Liver (tissue), 9 donors: Measurements from ENCODE around the gene BTN2A1. TPM values are rescaled to one million over a fixed set of nuclear protein-coding genes. Genes with fewer than 3 reads are reported as not detected.

Source experiments
- DNase-seq: peaks from one replicate; pipeline ENCODE4 v3.0.0-alpha.2; 2017; ENCODE audit warnings: low spot score
- H3K27ac ChIP-seq, 2 donors: one replicate each; pipeline ENCODE4 v1.7.0; 2013; ENCODE audit warnings: inconsistent platforms in 2 of 2, low read length in 2 of 2, control low read depth in 1 of 2, low read depth in 1 of 2, mild to moderate bottlenecking in 1 of 2
- H3K27me3 ChIP-seq, 4 donors: one replicate each; pipeline versions ENCODE4 v1.6.1 to v1.7.0; 2013; ENCODE audit warnings: low read length in 3 of 4, inconsistent platforms in 1 of 4, mild to moderate bottlenecking in 1 of 4, moderate library complexity in 1 of 4; ENCODE audit not compliant: control insufficient read depth in 4 of 4, insufficient read depth in 4 of 4
- H3K36me3 ChIP-seq, 4 donors: one replicate each; pipeline versions ENCODE4 v1.6.1 to v1.7.0; 2013; ENCODE audit warnings: low read length in 3 of 4, mild to moderate bottlenecking in 3 of 4, low read depth in 1 of 4, moderate library complexity in 1 of 4; ENCODE audit not compliant: control insufficient read depth in 4 of 4, insufficient read depth in 3 of 4
- H3K4me1 ChIP-seq, 4 donors: one replicate each; pipeline versions ENCODE4 v1.6.1 to v1.7.0; 2013; ENCODE audit warnings: low read length in 3 of 4, mild to moderate bottlenecking in 3 of 4, moderate library complexity in 1 of 4; ENCODE audit not compliant: control insufficient read depth in 4 of 4, insufficient read depth in 4 of 4
- H3K4me3 ChIP-seq, 3 donors: one replicate each; pipeline versions ENCODE4 v1.6.1 to v1.7.0; 2013; ENCODE audit warnings: low read length in 3 of 3, control low read depth in 1 of 3, low read depth in 1 of 3, mild to moderate bottlenecking in 1 of 3
- H3K9ac ChIP-seq, 2 donors: one replicate each; pipeline ENCODE4 v1.7.0; 2013; ENCODE audit warnings: low read length in 2 of 2, mild to moderate bottlenecking in 2 of 2, moderate library complexity in 2 of 2, control low read depth in 1 of 2, low read depth in 1 of 2
- H3K9me3 ChIP-seq, 4 donors: one replicate each; pipeline versions ENCODE4 v1.6.1 to v1.7.0; 2013; ENCODE audit warnings: low read length in 3 of 4; ENCODE audit not compliant: control insufficient read depth in 4 of 4
- EGR1 ChIP-seq, 2 donors: IDR thresholded peaks; 2 replicates each; pipeline ENCODE4 v1.6.1; 2016 to 2018; ENCODE audit warnings: antibody characterized with exemption in 2 of 2, low read depth in 2 of 2
- FOXA1 ChIP-seq: IDR thresholded peaks from 2 replicates; pipeline ENCODE4 v1.6.1; 2016; ENCODE audit warnings: antibody characterized with exemption
- FOXA2 ChIP-seq: IDR thresholded peaks from 2 replicates; pipeline ENCODE4 v1.6.1; 2016; ENCODE audit warnings: antibody characterized with exemption
- GABPA ChIP-seq, 2 donors: IDR thresholded peaks in 1 of 2; conservative IDR thresholded peaks in 1 of 2; 2 replicates each; pipeline ENCODE4 v1.6.1; 2016; ENCODE audit warnings: antibody characterized with exemption in 2 of 2, mild to moderate bottlenecking in 1 of 2, moderate library complexity in 1 of 2
- HNF4A ChIP-seq, 2 donors: conservative IDR thresholded peaks; 2 replicates each; pipeline ENCODE4 v1.6.1; 2016; ENCODE audit warnings: antibody characterized with exemption in 2 of 2, mild to moderate bottlenecking in 2 of 2
- HNF4G ChIP-seq: IDR thresholded peaks from 2 replicates; pipeline ENCODE4 v1.6.1; 2016; ENCODE audit warnings: antibody characterized with exemption
- JUND ChIP-seq, 2 donors: IDR thresholded peaks; 2 replicates each; pipeline ENCODE4 v1.6.1; 2016; ENCODE audit warnings: antibody characterized with exemption in 2 of 2
- NR2F2 ChIP-seq: IDR thresholded peaks from 2 replicates; pipeline ENCODE4 v1.6.1; 2016; ENCODE audit warnings: antibody characterized with exemption
- RAD21 ChIP-seq, 2 donors: IDR thresholded peaks; 2 replicates each; pipeline ENCODE4 v1.6.1; 2016; ENCODE audit warnings: antibody characterized with exemption in 2 of 2, mild to moderate bottlenecking in 2 of 2
- RXRA ChIP-seq, 2 donors: IDR thresholded peaks; 2 replicates each; pipeline ENCODE4 v1.6.1; 2017 to 2018; ENCODE audit warnings: antibody characterized with exemption in 2 of 2, mild to moderate bottlenecking in 1 of 2
- SP1 ChIP-seq: IDR thresholded peaks from 2 replicates; pipeline ENCODE4 v1.6.1; 2018; ENCODE audit warnings: antibody characterized with exemption, mild to moderate bottlenecking
- TAF1 ChIP-seq: conservative IDR thresholded peaks from 2 replicates; pipeline ENCODE4 v1.6.1; 2016; ENCODE audit warnings: antibody characterized with exemption, mild to moderate bottlenecking
- YY1 ChIP-seq: IDR thresholded peaks from 2 replicates; pipeline ENCODE4 v1.6.1; 2016; ENCODE audit warnings: antibody characterized with exemption, mild to moderate bottlenecking
- whole genome bisulfite sequencing: extraction: QIAGEN DNeasy Blood & Tissue Kit; methylation state at CpG from one replicate; pipeline ENCODE4 v1.1.7; 2013; 5-methylcytosine and 5-hydroxymethylcytosine counted together
- polyA plus RNA-seq, 2 donors: library from polyadenylated mRNA; stranded (reverse) in 1 of 2; unstranded in 1 of 2; fragments of 200-250 nt in 1 of 2; fragments of >200 nt in 1 of 2; fragmentation: Nextera tagmentation in 1 of 2; extraction: Ambion mirVana in 1 of 2; gene quantifications; one replicate each; pipeline versions ENCODE4 v1.2.1 to v1.2.3, GENCODE V29; 2013 to 2015
- total RNA-seq, 2 donors: library from RNA; depleted of rRNA; stranded (reverse); fragments of >200 nt; gene quantifications; one replicate each; pipeline ENCODE4 v1.2.3, GENCODE V29; 2014
- TF ChIP-seq, protein P1 (sequence below): IDR thresholded peaks from 2 replicates; pipeline ENCODE4 v1.6.1; 2016; ENCODE audit warnings: antibody characterized with exemption
- TF ChIP-seq, protein P2 (sequence below): IDR thresholded peaks from 2 replicates; pipeline ENCODE4 v1.6.1; 2016; ENCODE audit warnings: antibody characterized with exemption
- TF ChIP-seq, protein P3 (sequence below): IDR thresholded peaks from 2 replicates; pipeline ENCODE4 v1.6.1; 2016; ENCODE audit warnings: antibody characterized with exemption
- TF ChIP-seq, protein P4 (sequence below): IDR thresholded peaks from 2 replicates; pipeline ENCODE4 v1.6.1; 2016; ENCODE audit warnings: antibody characterized with exemption, mild to moderate bottlenecking
- TF ChIP-seq, protein P5 (sequence below): fragments of 150-350 bp; IDR thresholded peaks from 2 replicates; pipeline ENCODE4 v1.5.1; 2017; ENCODE audit warnings: improper control_type of control experiment, low read depth, low read length; ENCODE audit not compliant: missing input control
- donor health status: healthy.
- donor health status: healthy.
- donor health status: healthy.
- donor health status: healthy.
- donor health status: healthy.

The BTN2A1 gene
- total and polyA plus RNA-seq, 4 donors, result 2.7 to 5.9 (median 5.2) TPM

DNA sequence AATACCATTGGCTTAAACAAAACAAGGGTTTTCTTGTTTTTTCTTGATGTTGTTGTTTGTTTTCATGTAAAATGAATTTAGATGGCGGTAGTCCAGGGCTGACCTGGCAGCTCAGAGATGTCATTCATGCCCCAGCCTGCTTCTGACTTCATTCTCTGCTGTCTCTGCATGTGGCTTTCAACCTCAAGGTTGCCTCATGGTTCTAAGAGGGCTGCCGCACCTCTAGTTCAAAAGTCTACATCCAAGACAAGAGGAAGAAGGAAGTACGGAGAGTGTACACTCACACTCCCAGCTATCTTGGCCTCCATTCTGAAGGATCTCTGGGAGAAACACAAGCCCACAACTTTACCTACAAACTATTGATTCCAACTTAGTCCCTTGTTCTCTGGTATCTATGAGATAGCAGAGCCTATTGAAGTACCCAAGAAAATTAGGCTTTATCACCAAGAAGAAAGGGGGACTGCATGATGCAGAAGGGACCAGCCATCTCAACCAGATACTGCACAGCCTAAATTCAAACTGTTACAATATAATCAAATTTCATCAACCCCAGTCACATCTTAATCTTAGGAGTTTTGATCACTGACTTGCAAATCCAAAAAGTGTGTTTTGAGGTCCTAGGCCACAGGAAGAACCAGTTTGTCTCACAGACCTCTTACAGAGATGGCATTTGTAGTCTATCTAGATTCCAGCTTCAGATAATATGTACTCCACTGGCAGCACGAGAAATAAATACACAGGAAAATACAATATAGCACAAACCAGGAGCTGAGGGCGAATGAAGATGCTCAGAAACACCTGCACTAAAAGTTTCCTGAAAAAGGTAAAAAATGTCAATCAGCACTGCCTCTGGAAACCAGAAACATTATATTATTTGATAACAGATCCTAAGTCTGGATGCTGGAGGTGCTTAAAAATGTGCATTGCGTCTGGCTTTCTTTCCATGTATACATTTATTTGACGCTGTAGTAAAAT lies 18.3 kb upstream of the BTN2A1 start:
- 54% methylated on average over 7 of the region's 7 CpGs for WGBS
- Histone ChIP-seq H3K27me3 (no peaks in the 10 kb centered on the region), H3K4me1 (peaks cover 0 to 13% (median 1%) of the 10 kb centered on the region in 4 donors), H3K4me3 (peak overlapping the region; percentile 57 to 86 (median 72)), H3K27ac (peak overlapping the region; percentile 89 to 95), H3K9me3 (no peaks in the 10 kb centered on the region), H3K36me3 (peaks cover 0 to 3% (median 3%) of the 10 kb centered on the region in 4 donors), H3K9ac (peak overlapping the region; percentile 47 to 82)
- no peak for TF ChIP-seq FOXA1
- no peak for TF ChIP-seq HNF4G
- DNase-seq, result no peak

DNA sequence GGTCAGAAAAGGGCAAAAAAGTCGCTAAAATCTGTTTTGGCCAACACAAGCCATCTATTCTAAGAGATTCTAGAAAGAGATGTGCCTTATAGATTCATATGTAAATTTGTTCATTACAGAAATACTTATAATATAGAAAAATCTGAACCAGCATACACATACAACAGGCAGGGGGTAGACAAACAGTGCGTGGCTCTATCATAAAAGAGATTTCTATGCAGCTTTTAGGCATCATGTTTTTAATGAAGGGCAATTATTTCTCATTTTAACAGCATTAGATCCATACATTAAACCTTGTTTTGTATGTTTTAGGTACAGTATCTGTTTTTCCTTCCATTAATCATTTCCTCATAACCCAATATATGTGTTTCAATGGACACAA lies 16.8 kb upstream of the BTN2A1 start:
- WGBS, result 48% methylated on average over 2 of the region's 2 CpGs
- peak overlapping the region; percentile 89 to 95 for H3K27ac ChIP-seq

More for the DNA sequence above, 16.8 kb upstream of the BTN2A1 start:
- Histone ChIP-seq H3K9me3 (no peaks in the 10 kb centered on the region), H3K27me3 (no peaks in the 10 kb centered on the region), H3K4me1 (peaks cover 0 to 13% (median 1%) of the 10 kb centered on the region in 4 donors), H3K9ac (peak overlapping the region; percentile 61 to 82), H3K36me3 (peaks cover 0 to 14% (median 4%) of the 10 kb centered on the region in 4 donors), H3K4me3 (peak overlapping the region; percentile 57 to 86 (median 72))
- TF ChIP-seq NR2F2 (no peak), EGR1 (IDR thresholded peaks at IDR 0.05; ENCODE audit: low read depth in 2 of 2) (no peak), RXRA (IDR thresholded peaks at IDR 0.05) (no peak), FOXA1 (no peak), FOXA2 (no peak), HNF4A (conservative IDR thresholded peaks at IDR 0.05) (no peak), TAF1 (no peak), JUND (IDR thresholded peaks at IDR 0.05) (no peak), HNF4G (no peak), RAD21 (IDR thresholded peaks at IDR 0.05) (no peak), YY1 (no peak), SP1 (no peak), GABPA (IDR thresholded peaks at IDR 0.05 in 1 of 2, conservative IDR thresholded peaks at IDR 0.05 in 1 of 2) (no peak)
- TF ChIP-seq, protein P1, sequence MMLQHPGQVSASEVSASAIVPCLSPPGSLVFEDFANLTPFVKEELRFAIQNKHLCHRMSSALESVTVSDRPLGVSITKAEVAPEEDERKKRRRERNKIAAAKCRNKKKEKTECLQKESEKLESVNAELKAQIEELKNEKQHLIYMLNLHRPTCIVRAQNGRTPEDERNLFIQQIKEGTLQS, result no peak
- TF ChIP-seq, protein P2, sequence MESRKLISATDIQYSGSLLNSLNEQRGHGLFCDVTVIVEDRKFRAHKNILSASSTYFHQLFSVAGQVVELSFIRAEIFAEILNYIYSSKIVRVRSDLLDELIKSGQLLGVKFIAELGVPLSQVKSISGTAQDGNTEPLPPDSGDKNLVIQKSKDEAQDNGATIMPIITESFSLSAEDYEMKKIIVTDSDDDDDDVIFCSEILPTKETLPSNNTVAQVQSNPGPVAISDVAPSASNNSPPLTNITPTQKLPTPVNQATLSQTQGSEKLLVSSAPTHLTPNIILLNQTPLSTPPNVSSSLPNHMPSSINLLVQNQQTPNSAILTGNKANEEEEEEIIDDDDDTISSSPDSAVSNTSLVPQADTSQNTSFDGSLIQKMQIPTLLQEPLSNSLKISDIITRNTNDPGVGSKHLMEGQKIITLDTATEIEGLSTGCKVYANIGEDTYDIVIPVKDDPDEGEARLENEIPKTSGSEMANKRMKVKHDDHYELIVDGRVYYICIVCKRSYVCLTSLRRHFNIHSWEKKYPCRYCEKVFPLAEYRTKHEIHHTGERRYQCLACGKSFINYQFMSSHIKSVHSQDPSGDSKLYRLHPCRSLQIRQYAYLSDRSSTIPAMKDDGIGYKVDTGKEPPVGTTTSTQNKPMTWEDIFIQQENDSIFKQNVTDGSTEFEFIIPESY, result no peak
- TF ChIP-seq, protein P3, sequence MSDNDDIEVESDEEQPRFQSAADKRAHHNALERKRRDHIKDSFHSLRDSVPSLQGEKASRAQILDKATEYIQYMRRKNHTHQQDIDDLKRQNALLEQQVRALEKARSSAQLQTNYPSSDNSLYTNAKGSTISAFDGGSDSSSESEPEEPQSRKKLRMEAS, result no peak
- TF ChIP-seq, protein P4, sequence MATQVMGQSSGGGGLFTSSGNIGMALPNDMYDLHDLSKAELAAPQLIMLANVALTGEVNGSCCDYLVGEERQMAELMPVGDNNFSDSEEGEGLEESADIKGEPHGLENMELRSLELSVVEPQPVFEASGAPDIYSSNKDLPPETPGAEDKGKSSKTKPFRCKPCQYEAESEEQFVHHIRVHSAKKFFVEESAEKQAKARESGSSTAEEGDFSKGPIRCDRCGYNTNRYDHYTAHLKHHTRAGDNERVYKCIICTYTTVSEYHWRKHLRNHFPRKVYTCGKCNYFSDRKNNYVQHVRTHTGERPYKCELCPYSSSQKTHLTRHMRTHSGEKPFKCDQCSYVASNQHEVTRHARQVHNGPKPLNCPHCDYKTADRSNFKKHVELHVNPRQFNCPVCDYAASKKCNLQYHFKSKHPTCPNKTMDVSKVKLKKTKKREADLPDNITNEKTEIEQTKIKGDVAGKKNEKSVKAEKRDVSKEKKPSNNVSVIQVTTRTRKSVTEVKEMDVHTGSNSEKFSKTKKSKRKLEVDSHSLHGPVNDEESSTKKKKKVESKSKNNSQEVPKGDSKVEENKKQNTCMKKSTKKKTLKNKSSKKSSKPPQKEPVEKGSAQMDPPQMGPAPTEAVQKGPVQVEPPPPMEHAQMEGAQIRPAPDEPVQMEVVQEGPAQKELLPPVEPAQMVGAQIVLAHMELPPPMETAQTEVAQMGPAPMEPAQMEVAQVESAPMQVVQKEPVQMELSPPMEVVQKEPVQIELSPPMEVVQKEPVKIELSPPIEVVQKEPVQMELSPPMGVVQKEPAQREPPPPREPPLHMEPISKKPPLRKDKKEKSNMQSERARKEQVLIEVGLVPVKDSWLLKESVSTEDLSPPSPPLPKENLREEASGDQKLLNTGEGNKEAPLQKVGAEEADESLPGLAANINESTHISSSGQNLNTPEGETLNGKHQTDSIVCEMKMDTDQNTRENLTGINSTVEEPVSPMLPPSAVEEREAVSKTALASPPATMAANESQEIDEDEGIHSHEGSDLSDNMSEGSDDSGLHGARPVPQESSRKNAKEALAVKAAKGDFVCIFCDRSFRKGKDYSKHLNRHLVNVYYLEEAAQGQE, result no peak
- TF ChIP-seq, protein P5, sequence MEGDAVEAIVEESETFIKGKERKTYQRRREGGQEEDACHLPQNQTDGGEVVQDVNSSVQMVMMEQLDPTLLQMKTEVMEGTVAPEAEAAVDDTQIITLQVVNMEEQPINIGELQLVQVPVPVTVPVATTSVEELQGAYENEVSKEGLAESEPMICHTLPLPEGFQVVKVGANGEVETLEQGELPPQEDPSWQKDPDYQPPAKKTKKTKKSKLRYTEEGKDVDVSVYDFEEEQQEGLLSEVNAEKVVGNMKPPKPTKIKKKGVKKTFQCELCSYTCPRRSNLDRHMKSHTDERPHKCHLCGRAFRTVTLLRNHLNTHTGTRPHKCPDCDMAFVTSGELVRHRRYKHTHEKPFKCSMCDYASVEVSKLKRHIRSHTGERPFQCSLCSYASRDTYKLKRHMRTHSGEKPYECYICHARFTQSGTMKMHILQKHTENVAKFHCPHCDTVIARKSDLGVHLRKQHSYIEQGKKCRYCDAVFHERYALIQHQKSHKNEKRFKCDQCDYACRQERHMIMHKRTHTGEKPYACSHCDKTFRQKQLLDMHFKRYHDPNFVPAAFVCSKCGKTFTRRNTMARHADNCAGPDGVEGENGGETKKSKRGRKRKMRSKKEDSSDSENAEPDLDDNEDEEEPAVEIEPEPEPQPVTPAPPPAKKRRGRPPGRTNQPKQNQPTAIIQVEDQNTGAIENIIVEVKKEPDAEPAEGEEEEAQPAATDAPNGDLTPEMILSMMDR, result no peak
- no peak for DNase-seq
